IMR-90 (cell line): ENCODE data around the gene PDIA2. TPM values are rescaled to one million over a fixed set of nuclear protein-coding genes. Genes with fewer than 3 reads are reported as not detected.

Experiments
- ATAC-seq: fragments of 200-7000 bp; cut with Tn5 transposase; 2 replicates; pipeline ENCODE4 v1.9.1; 2020; ENCODE audit warnings: low read depth, mild to moderate bottlenecking, moderate library complexity
- BruUV-seq: library from RNA; stranded (reverse); fragments of 400-500 nt; replicated peaks from 2 replicates; lab custom pipeline; 2021; lab: Mats Ljungman, UMichigan
- CTCF ChIA-PET: fragments of 300-600 bp; formaldehyde crosslinking; extraction: SDS; loops from one replicate; lab custom pipeline; 2021; ENCODE audit warnings: antibody characterized with exemption; lab: Yijun Ruan, JAX
- POLR2A ChIA-PET: fragments of 300-600 bp; sonication (Branson Sonifier 250); formaldehyde crosslinking; loops from one replicate; lab custom pipeline; 2022; ENCODE audit warnings: antibody characterized with exemption; ENCODE audit not compliant: unreplicated experiment; lab: Charles Lee
- DNase-seq: peaks from one replicate; pipeline ENCODE4 v3.0.0; 2013
- H2AFZ ChIP-seq: replicated peaks from 2 replicates; pipeline ENCODE3; 2013; ENCODE audit warnings: low read length, mild to moderate bottlenecking; ENCODE audit not compliant: poor library complexity
- H2AK5ac ChIP-seq: 2 replicates; pipeline ENCODE4 v1.6.1; 2013; ENCODE audit warnings: low read depth, low read length, inconsistent platforms
- H2AK9ac ChIP-seq: replicated peaks from 2 replicates; pipeline ENCODE3; 2013; ENCODE audit warnings: mild to moderate bottlenecking, low read depth, low read length, moderate library complexity; ENCODE audit not compliant: poor library complexity
- H2BK120ac ChIP-seq: 2 replicates; pipeline ENCODE4 v1.6.1; 2013; ENCODE audit warnings: low read depth, low read length, inconsistent platforms
- H2BK15ac ChIP-seq: 3 replicates; pipeline ENCODE4 v1.6.1; 2013; ENCODE audit warnings: low read depth, low read length, inconsistent platforms
- H2BK20ac ChIP-seq: 2 replicates; pipeline ENCODE4 v1.6.1; 2013; ENCODE audit warnings: low read depth, mild to moderate bottlenecking, inconsistent platforms, low read length, moderate library complexity
- H2BK5ac ChIP-seq: 2 replicates; pipeline ENCODE4 v1.6.1; 2013; ENCODE audit warnings: mild to moderate bottlenecking, low read depth, low read length, inconsistent platforms; ENCODE audit not compliant: poor library complexity, severe bottlenecking
- H3K14ac ChIP-seq: replicated peaks from 2 replicates; pipeline ENCODE4 v1.6.1; 2013; ENCODE audit warnings: low read depth, low read length, inconsistent platforms
- H3K18ac ChIP-seq: 2 replicates; pipeline ENCODE4 v1.6.1; 2013; ENCODE audit warnings: low read depth, low read length, control low read depth
- H3K23ac ChIP-seq: 2 replicates; pipeline ENCODE4 v1.6.1; 2013; ENCODE audit warnings: low read depth, low read length, inconsistent platforms
- H3K27ac ChIP-seq: 2 replicates; pipeline ENCODE4 v1.5.1; 2013; ENCODE audit warnings: mild to moderate bottlenecking, control low read depth, low read length; ENCODE audit not compliant: insufficient read depth
- H3K27me3 ChIP-seq: 2 replicates; pipeline ENCODE4 v1.6.1; 2013; ENCODE audit warnings: low read length; ENCODE audit not compliant: control insufficient read depth, insufficient read depth
- H3K36me3 ChIP-seq: 2 replicates; pipeline ENCODE4 v1.6.1; 2013; ENCODE audit warnings: low read length, mixed read lengths; ENCODE audit not compliant: control insufficient read depth, insufficient read depth
- H3K4ac ChIP-seq: 2 replicates; pipeline ENCODE4 v1.6.1; 2013; ENCODE audit warnings: low read depth, low read length, inconsistent platforms
- H3K4me1 ChIP-seq: 2 replicates; pipeline ENCODE4 v1.6.1; 2013; ENCODE audit warnings: low read length, mixed read lengths; ENCODE audit not compliant: control insufficient read depth, insufficient read depth
- H3K4me2 ChIP-seq: 2 replicates; pipeline ENCODE4 v1.6.1; 2013; ENCODE audit warnings: low read depth, mild to moderate bottlenecking, control low read depth, low read length, moderate library complexity
- H3K4me3 ChIP-seq: 2 replicates; pipeline ENCODE4 v1.5.1; 2013; ENCODE audit warnings: low read depth, mild to moderate bottlenecking, control low read depth, low read length, moderate library complexity; ENCODE audit not compliant: insufficient read depth
- H3K56ac ChIP-seq: 2 replicates; pipeline ENCODE4 v1.6.1; 2013; ENCODE audit warnings: low read length, inconsistent platforms; ENCODE audit not compliant: insufficient read depth; ENCODE audit errors: extremely low read depth
- H3K79me1 ChIP-seq, 2 experiments: 2 replicates each; pipeline ENCODE4 v1.6.1; 2013; ENCODE audit warnings: low read length in 2 of 2, inconsistent platforms in 1 of 2, low read depth in 1 of 2
- H3K9ac ChIP-seq: 2 replicates; pipeline ENCODE4 v1.6.1; 2013; ENCODE audit warnings: low read depth, low read length, control low read depth
- H3K9me1 ChIP-seq: 2 replicates; pipeline ENCODE4 v1.6.1; 2013; ENCODE audit warnings: low read length, inconsistent platforms; ENCODE audit not compliant: insufficient read depth
- H3K9me3 ChIP-seq: 2 replicates; pipeline ENCODE4 v1.6.1; 2013; ENCODE audit warnings: low read length; ENCODE audit not compliant: control insufficient read depth, insufficient read depth
- H4K20me1 ChIP-seq: 2 replicates; pipeline ENCODE4 v1.6.1; 2013; ENCODE audit warnings: low read length, inconsistent platforms; ENCODE audit not compliant: insufficient read depth
- H4K5ac ChIP-seq: 2 replicates; pipeline ENCODE4 v1.6.1; 2013; ENCODE audit warnings: mild to moderate bottlenecking, low read depth, low read length, control low read depth
- H4K8ac ChIP-seq, 2 experiments: 2 replicates each; pipeline ENCODE4 v1.6.1; 2013; ENCODE audit warnings: low read depth in 2 of 2, low read length in 2 of 2, control low read depth in 1 of 2, inconsistent platforms in 1 of 2
- H4K91ac ChIP-seq: 2 replicates; pipeline ENCODE4 v1.6.1; 2013; ENCODE audit warnings: low read depth, low read length, inconsistent platforms; ENCODE audit not compliant: insufficient read depth
- SMC3 ChIP-seq: fragments of 150-350 bp; IDR thresholded peaks from 2 replicates; pipeline ENCODE4 v1.6.1; 2016; ENCODE audit warnings: low read depth, mild to moderate bottlenecking, antibody characterized with exemption, low read length, moderate library complexity
- WGBS, 2 experiments: methylation state at CpG; one replicate each; pipeline versions ENCODE4 v1.1.5 to v1.1.7; 2013; ENCODE audit warnings: missing lambda C conversion rate in 2 of 2; ENCODE audit not compliant: insufficient read length in 1 of 2; ENCODE audit errors: extremely low coverage in 2 of 2; 5-methylcytosine and 5-hydroxymethylcytosine counted together
- dilution Hi-C: fragments of 300-500 bp; cut with HindIII; formaldehyde crosslinking; loops from one replicate; pipeline ENCODE4 v1.14.3; 2018; ENCODE audit warnings: low sequenced_read_pairs; ENCODE audit not compliant: unreplicated experiment
- in situ Hi-C: fragments of 300-500 bp; cut with MboI; formaldehyde crosslinking; loops from 3 replicates; pipeline ENCODE4 v1.14.3; 2019; ENCODE audit warnings: low sequenced_read_pairs, inconsistent platforms, mixed read lengths
- intact Hi-C: fragments of 100-400 bp; cut with micrococcal nuclease; formaldehyde crosslinking; loops from 2 replicates; pipeline ENCODE4 v1.10.0; 2022
- polyA plus RNA-seq, 3 experiments: library from polyadenylated mRNA; depleted of rRNA; stranded (reverse); fragments of >200 nt; gene quantifications; 2 replicates each; pipeline ENCODE4 v1.2.3, GENCODE V29; 2012; ENCODE audit warnings: low replicate concordance in 1 of 3
- total RNA-seq: library from RNA; depleted of rRNA; stranded (reverse); fragments of >200 nt; gene quantifications from 2 replicates; pipeline ENCODE4 v1.2.3, GENCODE V29; 2012

Gene PDIA2
- total and polyA plus RNA-seq, 2 of the 4 experiments (the other 2 are of a cell fraction): 0.17 TPM; not detected in 1

DNA sequence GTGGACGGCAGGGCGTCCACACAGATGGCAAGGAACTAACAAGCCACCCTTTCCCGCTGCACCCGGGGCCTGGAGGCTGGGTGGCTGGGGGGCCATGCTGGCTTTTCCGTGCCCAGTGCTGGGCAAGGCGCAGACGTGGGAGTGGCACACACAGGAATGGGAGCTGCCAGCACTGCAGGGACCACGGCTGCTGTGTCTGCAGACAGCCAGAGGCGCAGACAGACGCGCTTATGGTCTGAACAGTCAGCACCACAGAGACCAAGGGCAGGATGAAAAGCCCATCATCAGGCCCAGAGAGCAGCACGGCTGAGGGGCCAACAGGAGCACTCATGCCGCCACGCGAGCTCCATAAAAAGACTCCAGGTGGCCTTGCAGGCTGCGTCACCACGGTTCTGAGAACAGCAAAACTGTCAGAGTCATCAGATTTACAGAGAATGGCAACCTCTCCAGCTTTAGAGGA, 24.0 kb downstream of the PDIA2 start:
- no peak overlapping the region for H3K27ac ChIP-seq
- no peak overlapping the region for H4K5ac ChIP-seq
- no peak overlapping the region for H3K4me2 ChIP-seq
- H3K27me3 ChIP-seq: no peaks in the 10 kb centered on the region
- POLR2A ChIA-PET: no interaction called here
- no peaks in the 10 kb centered on the region for H3K9me3 ChIP-seq
- H3K4me3 ChIP-seq: no peak overlapping the region
- dilution Hi-C loops (no loop called here), intact Hi-C loops (no loop called here), in situ Hi-C loops (no loop called here)
- H3K23ac ChIP-seq: no peak overlapping the region
- no TSS peak for BruUV-seq
- H3K36me3 ChIP-seq: peaks cover 39% of the 10 kb centered on the region
- CTCF ChIA-PET: no interaction called here
- H2AK9ac ChIP-seq: no peak overlapping the region
- no peak overlapping the region for H2AFZ ChIP-seq
- no peak overlapping the region for H3K18ac ChIP-seq
- ATAC-seq (no peak), DNase-seq (no peak)
- H4K8ac ChIP-seq: no peak overlapping the region
- H4K20me1 ChIP-seq: peaks cover 4% of the 10 kb centered on the region; the same call in 1 of the 2 replicates
- no peak overlapping the region for H2AK5ac ChIP-seq
- no peak overlapping the region for H2BK20ac ChIP-seq
- H3K4ac ChIP-seq: no peak overlapping the region
- H2BK5ac ChIP-seq: no peak overlapping the region
- no peak overlapping the region for H2BK120ac ChIP-seq
- H4K91ac ChIP-seq: no peak overlapping the region
- no peaks in the 10 kb centered on the region for H3K9me1 ChIP-seq
- H3K14ac ChIP-seq: no peak overlapping the region
- 99% methylated on average over 11 of the region's 17 CpGs; no CpG with 5 or more reads in 1 of the 2 experiments for WGBS, 2 experiments
- no peaks in the 10 kb centered on the region for H3K4me1 ChIP-seq
- no peak overlapping the region for H3K56ac ChIP-seq
- H3K79me1 ChIP-seq: peaks cover 2 to 21% of the 10 kb centered on the region in 2 experiments; a peak in 3 of 4 replicates
- H2BK15ac ChIP-seq: no peak overlapping the region
- H3K9ac ChIP-seq: no peak overlapping the region
- no peak for TF ChIP-seq SMC3
